ENCODE measurements around the gene GPR139. TPM values are rescaled to one million over a fixed set of nuclear protein-coding genes. Genes with fewer than 3 reads are reported as not detected.

GPR139 gene
- total RNA-seq, 2 experiments from 2014 or later, result not detected

- POLR2A ChIA-PET, result no interaction called here
- CTCF ChIA-PET, result interaction anchor here (0.6 kb wide), 1 partner anchor 38 kb away, joined by 3 read pairs; no protein-coding TSS in a partner anchor
Measured at GRCh38 chr16:19991614-19992013, 82.1 kb downstream of the GPR139 start.

DNA sequence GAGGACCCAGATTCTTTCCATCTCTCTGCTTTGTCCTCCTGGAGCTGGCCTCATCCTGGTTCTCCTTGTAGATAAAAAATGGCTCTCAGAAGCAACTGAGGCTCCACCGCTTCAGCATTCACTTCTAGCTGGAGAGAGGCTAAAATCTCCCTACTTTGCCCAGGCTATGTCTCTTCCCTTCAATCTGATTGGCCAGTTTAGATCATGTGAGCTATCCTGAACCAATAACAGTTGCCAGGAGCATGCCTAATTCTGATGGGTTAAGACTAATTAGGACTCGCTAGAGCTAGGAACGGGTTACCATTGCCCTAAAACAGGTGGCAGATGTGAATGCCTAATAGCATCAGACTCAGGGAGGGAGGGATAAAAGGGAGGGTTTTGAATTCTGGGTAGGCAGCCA is 89.6 kb downstream of the GPR139 start:
- CTCF ChIA-PET, result no interaction called here

More for the DNA sequence above, 89.6 kb downstream of the GPR139 start:
- POLR2A ChIA-PET, result no interaction called here

Other genes with a start within 250 kb of the GPR139 start
- gene GPRC5B, start 189.0 kb downstream of the GPR139 start, total RNA-seq, result not detected